ENCODE measurements around the gene COL6A2.
"Not testable (repeated sequence)": the region's sequence is repeated elsewhere in the genome, so short reads cannot be mapped to it uniquely, and the experiment has no call there.

Gene COL6A2

DNA sequence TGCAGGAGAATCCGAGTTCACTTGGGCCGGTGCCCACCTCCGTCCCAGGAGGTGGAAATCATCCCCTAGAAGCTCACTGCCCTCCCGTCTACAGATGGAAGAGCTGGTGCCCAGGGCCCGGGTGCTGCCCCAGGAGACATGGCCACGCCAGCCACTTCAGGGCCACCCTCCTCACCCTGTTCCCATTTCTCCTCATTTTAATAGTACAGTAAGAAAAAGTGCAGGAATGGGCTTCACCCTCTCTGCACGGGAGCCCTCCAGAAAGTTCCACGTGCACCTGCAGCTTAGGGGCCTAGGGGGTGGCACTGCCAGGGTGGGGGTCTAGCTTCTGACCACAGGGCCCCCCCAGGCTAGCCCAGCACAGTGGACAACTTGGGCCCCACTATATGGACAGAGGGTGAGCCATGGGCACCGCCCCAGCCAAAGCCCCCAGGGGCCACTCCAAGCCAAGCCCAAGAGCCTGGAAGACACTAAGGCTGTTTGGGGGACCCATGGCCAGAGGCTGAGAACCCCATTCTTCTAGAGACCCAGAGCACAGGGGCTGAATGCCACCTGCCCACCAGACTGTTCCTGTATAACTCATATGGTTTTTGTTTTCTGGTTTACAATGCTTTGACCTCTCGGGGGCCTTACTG is 60.9 kb downstream of the COL6A2 start:
- no peak for DNase-seq

DNA sequence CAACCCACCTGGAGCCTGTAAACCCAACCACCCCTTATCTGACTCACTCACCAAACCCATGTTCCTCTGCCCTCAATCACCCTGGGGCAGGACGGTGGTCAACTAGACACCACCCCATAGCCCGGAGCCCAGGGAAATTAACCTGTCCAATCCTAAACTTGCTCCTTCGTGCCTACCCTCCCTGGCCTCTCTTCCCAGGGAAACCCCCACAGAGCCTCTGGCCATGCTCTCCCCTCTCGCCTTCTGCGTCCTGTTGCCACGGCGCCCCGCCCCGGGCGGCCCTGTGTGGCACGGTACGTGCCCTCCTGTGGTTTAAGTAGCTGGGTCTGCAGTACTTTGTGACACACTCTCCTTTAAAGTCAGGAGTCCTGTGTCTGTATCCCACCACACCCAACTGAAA is 61.5 kb downstream of the COL6A2 start:
- DNase-seq = no peak

DNA sequence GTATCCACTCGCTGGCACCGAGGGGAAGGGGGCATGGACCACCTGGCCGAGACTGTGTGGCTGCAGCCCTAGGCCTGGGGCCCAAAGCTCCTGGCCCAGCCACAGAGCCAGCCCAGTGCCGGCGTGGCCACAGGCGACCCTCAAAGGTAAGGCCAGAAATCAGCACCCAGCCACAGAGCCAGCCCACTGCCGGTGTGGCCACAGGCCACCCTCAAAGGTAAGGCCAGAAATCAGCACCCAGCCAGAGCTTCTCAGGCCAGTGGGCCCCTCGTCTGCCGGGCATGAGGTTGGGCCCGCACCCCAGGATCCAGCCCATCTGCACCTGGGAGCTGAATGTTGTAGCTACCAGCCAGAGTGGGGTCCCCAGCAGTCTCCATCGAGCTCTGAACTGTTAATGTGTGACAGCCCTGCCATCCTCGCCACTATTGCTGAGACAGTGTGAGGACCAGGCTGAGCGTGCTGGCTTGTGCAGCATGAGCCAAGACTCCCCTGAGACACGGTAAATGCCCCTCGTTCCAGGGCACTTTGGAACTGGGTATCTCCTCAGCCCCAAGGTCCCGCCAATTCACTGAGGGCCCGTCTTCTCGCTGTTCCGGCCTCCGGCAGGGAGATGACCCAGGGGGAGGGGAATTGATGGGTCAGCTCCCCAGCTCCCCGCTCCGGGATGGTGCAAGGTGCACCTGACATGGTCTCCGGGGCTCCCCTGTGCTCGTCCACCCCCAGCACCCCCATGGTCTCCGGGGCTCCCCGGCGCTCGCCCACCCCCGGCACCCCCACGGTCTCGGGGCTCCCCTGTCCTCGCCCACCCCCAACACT is 62.1 kb downstream of the COL6A2 start:
- DNase-seq = no peak

DNA sequence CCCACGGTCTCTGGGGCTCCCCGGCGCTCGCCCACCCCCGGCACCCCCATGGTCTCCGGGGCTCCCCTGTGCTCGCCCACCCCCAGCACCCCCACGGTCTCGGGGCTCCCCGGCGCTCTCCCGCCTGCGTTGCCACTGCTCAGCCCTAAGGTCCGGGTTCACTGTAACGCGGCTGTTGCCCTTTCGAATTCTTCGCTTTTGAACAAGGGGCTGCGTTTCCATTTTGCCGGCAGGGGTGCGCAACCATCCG is 62.7 kb downstream of the COL6A2 start:
- peak in 1 of 6 experiments; percentile 21 for DNase-seq

DNA sequence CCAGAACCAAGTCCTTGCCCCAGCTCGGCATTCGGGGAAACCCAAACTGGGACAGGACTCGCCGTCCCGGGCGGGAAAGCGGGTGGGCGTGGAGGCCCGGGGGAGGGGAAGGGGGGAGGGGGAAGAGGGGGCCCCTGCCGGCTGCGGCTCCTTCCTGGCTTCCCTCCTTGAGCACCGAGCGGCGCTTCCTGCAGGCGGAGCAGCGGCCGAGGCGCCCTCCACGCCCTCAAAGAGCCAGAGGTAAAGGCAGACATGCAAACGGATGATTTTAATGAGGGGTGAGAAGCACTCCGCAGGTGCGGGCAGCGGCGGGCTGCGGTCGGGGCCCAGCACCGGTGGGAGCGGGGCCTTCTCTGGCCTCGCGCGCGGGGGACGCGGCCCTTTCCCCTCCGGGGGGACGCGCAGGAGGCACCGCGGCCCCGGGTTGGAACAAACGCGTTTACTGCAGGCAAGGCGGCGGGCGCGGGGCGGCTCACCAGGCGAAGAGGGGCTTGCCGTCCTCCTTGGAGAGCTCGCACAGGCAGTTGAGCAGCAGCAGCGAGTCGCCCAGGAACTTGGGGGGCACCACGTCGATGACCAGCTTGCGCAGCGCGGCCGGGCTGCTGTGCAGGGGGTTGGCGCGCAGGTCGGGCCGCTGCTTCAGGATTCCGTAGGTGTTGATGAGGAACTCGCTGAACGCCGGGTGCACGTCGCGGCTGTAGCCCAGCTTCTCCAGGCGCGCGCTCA is 63.2 kb downstream of the COL6A2 start:
- peak in 1 of 6 experiments; percentile 18 for DNase-seq

DNA sequence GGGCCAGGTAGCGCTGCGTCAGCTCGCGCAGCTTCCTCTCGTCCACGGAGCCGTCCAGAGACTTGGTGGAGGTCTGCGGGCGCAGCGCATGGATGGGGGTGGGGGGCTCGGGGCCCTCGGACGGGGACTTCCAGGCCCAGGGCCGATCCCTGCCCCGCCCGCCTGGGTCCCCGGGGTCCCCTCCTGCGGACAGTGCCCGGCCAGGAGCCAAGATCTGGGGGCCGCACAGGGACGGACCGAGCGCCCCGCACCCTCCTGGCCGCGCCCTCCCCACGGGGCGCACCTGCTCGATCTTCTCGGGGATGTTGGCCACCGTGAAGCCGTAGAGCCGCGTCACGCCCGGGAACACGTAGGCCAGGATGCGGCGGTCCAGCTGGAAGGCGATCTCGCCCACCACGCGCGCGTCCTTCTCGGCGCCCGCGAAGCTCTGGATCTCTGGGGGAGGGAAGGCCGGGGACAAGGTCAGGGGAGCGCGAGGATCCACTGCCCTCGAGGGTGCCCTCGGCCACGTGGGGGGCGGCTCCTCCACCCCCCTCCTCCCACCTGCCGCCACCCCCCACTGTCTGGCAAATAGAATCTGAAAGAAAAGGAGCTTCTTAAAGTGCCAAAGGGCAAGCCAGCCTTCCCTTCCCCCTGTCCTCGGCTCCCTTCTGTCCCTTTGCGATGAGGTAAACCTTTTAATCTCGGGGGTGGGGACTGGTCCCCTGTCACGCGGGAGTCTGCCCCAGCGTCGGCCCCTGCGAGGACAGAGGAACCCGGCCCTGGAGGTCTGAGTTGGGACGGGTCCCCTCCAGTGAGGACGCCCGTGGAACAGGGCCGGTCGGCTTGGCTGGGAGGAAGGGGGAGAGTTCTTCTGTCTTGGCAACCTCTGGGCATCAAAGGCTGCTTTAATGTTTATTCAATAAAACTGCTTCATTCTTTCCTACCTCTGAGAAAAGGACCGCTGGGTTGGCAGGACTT is 64.0 kb downstream of the COL6A2 start:
- DNase-seq = no peak

DNA sequence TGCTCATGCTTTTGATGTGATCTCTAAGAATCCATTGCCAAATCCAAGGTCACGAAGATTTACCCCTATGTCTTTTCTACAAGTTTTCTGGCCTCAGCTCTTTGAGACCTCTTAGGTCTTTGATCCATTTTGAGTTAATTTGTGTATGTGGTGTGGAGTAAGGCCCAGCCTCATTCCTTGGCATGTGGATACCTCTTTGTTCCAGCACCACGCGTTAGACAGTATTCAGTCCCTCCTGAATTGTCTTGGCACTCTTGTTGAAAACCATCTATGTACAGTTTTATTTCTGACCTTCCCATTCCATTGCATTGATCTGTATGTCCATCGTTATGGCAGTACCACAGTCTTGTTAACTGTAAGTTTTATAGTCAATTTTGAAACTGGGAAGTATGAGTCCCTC is 65.5 kb downstream of the COL6A2 start:
- DNase-seq = no peak

DNA sequence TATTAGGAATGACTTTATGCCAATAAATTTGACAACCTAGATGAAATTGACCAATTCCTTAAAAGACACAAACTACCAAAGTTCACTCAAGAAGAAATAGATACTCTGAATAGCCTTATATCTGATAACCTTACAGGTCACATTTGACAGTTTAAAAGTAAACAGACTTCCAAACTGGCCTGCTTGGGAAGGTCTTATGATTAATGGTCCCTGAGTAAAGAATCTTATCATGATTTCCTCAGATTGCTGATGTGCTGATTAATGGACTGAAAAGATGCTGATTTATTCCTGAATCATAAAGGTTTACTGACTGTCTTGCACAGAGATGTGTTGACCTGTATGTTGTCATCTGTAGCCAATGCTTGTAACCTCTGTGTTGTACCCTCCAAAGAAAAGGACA is 67.2 kb downstream of the COL6A2 start:
- DNase-seq = no peak

DNA sequence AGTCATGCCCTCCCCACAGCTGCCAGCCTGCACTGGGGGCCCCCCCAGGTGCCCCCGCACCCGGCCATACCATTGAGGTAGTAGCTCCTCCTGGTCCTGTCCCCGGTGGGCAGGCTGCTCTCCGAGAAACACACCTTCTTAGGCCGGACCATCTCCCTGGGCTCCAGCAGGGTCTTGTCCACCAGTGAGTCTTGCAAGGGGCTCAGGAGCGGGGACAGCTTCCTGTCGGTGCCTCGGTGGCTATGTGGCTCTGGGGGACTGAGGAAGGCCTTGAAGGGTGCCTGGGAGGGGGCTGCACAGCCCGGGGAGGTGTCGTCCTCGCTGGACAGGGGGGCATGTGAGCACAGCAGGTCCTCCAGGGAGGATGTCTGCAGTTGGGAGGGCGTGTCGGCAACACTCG is 70.3 kb downstream of the COL6A2 start:
- no peak for DNase-seq

DNA sequence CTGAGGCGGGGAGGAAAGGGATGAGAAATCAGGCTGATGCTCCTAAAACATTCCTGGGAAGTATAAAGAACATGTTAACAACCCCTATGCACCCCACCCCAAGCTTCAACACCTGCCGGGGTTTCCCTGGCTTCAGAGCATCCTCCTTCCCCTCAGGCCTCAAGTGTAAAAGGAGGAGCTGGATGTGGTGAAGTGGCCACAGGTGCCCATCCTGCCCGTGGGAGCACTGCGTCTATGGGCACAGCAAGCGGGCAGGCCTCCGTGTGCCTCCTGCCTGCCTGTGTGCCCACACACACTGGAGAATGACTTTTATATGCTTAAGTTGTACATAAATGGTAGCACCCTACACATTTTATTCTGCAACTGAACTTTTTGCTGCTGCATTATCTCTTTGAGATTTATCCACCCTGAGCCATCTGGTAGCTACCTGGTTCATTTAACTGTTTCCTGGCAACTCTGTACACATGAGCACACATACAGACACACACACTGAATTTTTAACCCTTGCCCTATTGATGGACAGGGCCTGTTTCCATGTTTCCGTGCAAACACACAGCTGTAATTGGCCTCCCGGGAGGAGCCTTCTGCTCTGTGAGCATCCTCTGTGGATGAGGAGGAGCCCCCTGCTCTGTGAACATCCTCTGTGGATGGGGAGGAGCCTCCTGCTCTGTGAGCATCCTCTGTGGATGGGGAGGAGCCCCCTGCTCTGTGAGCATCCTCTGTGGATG is 70.9 kb downstream of the COL6A2 start:
- no peak for DNase-seq

DNA sequence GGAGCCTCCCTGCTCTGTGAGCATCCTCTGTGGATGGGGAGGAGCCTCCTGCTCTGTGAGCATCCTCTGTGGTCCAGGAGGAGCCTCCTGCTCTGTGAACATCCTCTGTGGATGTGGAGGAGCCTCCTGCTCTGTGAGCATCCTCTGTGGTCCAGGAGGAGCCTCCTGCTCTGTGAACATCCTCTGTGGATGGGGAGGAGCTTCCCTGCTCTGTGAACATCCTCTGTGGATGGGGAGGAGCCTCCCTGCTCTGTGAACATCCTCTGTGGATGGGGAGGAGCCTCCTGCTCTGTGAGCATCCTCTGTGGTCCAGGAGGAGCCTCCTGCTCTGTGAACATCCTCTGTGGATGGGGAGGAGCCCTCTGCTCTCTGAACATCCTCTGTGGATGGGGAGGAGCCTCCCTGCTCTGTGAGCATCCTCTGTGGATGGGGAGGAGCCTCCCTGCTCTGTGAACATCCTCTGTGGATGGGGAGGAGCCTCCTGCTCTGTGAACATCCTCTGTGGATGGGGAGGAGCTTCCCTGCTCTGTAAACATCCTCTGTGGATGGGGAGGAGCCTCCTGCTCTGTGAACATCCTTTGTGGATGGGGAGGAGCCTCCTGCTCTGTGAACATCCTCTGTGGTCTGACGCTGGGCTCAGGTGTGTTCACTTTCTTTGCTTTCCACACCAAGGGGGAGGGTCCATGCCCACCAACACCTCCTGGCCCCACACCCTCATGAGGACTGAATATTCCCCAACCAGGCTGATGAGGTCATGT is 72.7 kb downstream of the COL6A2 start:
- peak in 5 of 6 experiments; percentile 38 to 78 (median 65) for DNase-seq

DNA sequence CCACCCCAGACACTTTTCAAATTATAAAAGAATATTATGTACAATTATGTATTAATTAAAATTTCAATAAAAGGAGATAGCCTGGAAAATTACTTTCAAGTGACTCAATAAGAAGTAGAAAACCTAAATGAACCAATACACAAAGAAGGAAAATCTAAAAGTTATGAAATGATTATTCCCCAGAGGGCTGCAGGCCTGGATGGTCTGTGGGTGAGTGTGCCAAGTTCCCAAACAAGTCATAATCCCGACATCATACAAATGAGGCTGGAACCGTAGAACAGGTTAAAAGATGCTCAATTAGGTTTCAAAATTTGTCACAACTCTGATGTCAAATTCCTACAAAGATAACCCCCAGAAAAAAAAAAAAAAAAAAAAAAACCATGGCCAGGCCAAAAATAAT is 73.7 kb downstream of the COL6A2 start:
- DNase-seq = no peak

DNA sequence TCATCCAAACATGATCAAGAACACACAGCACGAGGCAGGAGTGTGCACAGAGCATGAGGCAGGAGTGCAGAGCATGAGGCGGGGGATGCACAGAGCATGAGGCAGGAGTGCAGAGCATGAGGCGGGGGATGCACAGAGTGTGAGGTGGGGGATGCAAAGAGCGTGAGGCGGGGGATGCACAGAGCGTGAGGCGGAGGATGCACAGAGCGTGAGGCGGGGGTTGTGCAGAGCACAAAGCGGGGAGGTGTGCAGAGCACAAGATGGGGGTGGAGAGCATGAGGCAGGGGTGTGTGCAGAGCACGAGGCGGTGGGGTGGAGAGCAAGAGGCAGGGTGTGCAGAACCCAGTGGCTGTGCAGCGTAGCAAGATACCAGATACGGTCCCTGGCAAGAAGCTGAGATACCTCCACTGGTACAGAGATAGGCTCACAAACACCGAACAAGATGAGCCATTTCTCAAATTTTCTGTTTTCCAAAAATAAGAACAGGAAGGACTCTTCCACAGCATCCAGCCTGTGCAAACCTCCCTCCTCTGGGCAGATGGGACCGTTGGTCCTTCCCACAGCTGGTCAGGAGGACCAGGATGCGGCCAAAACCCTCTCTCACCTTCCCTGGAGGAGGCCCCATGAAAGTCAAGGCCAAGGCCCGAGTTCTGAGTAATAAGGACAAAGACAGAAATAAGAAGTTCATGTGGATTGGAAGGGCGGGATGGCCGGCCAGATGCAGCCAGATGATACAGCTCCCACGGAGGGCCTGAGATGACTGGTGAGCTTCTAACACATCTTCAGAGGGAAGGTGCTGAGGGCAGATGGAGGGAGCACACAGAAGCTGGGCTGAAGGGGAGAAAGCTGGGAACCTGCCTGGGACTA is 74.3 kb downstream of the COL6A2 start:
- DNase-seq = no peak

DNA sequence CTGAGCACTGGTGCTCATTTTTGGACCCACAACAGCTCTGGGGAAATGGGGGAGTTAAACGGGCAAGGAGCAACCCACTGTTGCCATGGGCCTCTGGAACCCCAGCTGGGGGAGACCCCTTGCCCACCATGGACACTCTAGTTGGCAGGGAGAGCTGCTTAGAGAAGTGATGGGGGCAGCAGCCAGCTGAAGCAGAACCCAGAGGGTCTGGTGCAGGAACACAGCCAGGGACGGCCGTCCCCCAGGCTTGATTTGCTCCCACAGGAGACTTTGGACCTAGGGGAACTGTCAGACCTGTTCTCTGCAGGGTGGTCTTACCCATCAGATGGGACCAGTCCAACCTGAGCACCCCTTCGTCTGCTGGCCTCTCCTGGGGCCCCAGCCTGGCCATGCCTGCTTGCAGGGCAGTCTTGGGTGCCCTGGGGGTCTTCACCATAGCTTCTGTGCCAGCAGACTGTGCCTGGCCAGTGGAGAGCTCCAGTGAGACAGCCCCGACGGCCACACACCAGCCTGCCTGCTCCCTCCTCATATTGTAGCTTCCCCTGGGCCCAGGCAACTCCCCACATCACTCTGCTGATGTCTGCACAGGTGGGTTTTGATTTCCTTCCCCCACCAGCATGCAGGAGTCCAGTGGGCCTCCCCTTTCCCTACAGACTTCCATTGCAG is 75.1 kb downstream of the COL6A2 start:
- no peak for DNase-seq

DNA sequence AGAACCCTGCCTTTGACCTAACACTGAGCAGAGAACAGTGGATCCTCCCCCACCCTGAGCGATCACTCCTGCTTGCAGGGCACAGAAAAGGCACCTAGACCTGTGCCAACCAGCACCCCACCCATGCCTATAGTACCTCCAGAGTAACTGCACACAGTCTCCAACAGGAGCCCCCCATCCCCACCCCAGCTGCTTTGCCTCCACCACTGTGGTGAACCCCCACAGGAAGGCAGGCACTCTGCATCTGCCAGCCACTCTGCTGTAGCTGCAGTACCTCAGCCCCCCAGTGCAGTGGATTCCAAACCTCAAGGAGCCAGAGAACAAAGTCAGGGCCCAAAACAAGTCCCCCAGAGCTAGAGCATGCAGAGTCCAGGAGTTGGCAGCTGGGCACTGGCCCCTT is 75.7 kb downstream of the COL6A2 start:
- DNase-seq = no peak

DNA sequence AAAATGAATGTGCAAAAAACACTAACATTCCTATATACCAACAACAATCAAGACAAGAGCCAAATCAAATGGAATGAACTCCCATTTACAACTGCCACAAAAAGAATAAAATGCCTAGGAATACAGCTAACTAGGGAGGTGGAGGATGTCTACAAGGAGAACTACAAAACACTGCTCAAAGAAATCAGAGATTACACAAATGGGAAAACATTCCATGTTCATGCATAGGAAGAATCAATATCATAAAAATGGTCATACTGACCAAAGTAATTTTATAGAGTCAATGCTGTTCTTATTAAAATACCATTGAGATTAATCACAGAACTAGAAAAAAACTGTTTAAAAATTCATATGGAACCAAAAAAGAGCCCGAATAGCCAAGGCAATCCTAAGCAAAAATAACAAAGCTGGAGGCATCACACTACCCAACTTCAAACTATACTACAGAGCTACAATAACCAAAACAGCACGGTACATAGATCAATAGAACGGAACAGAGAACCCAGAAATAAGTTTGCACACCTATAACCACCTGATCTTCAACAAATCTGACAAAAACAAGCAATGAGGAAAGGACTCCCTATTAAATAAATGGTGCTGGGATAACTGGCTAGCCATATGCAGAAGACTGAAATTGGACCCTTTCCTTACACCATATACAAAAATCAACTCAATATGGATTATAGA is 78.7 kb downstream of the COL6A2 start:
- DNase-seq = not testable (repeated sequence)

DNA sequence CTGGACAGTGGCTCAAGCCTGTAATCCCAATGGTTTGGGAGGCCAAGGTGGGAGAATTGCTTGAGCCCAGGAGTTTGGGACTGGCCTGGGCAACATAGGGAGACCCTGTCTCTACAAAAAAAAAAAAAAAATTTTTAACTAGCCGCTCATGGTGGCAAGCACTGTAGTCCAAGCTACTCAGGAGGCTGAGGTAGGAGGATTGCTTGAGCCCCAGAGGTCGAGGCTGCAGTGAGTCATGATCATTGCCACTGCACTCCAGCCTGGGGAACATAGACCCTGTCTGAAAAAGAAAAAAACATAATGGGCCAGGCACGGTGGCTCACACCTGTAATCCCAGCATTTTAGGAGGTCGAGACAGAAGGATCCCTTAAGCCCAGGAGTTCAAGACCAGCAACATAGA is 81.0 kb downstream of the COL6A2 start:
- no peak for DNase-seq
